Measurements from ENCODE around the gene USP13.

USP13 gene

DNA sequence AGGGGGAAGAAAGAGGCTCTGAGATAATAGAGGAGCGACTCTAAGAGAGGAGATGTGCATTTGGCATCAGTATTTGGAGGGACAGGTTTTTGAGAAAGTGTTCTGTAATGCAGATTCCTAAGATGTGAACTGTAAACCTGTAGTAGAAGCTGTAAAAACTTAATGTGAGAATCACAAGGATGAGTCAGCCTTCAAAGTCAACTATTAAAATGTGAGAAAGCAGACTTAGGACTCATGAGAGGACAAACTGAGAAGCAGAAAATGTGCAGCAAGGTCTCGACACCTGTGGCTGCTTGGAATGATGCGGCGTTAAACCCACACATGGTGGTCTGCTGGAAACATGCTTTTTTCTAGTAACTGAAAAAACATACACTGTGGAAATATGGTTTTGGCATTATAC lies 36.0 kb downstream of the USP13 start:
- Histone ChIP-seq H3K27ac (ENCODE audit: insufficient read depth, low read length, poor library complexity, severe bottlenecking) (no peak overlapping the region), H3K9me3 (ENCODE audit: control insufficient read depth, low read length) (no peaks in the 10 kb centered on the region), H3K36me3 (ENCODE audit: control insufficient read depth, insufficient read depth, low read length) (no peaks in the 10 kb centered on the region), H3K27me3 (replicated peaks; ENCODE audit: control insufficient read depth, insufficient read depth, low read length, poor library complexity, severe bottlenecking) (no peaks in the 10 kb centered on the region), H3K4me3 (ENCODE audit: insufficient read depth, low read depth, low read length, poor library complexity, severe bottlenecking) (no peak overlapping the region), H3K4me1 (ENCODE audit: control insufficient read depth, insufficient read depth, low read length, poor library complexity, severe bottlenecking) (no peaks in the 10 kb centered on the region)
- DNase-seq = no peak

DNA sequence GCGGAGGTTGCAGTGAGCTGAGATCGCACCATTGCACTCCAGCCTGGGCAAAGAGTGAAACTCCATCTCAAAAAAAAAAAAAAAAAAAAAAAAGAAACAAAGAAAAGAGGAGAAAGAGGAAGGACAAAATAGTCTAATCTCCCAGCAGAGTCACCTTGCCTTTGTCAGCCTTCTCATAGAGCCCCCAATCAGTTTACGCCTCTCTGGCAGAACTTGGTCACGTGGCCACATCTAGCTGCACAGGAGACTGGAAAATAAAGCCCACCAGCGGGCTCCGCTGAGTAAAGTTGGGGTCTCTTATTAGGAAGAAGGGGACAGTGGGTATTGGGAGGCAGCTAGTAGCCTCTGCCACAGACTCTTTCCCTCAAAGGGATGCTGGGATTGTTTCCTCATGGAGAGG lies 41.9 kb downstream of the USP13 start:
- no peaks in the 10 kb centered on the region for H3K36me3 ChIP-seq (ENCODE audit: control insufficient read depth, insufficient read depth, low read length)
- DNase-seq = no peak
- no peak overlapping the region for H3K4me3 ChIP-seq (ENCODE audit: insufficient read depth, low read depth, low read length, poor library complexity, severe bottlenecking)
- no peaks in the 10 kb centered on the region for H3K4me1 ChIP-seq (ENCODE audit: control insufficient read depth, insufficient read depth, low read length, poor library complexity, severe bottlenecking)
- H3K9me3 ChIP-seq (ENCODE audit: control insufficient read depth, low read length) = no peaks in the 10 kb centered on the region
- H3K27me3 ChIP-seq (replicated peaks; ENCODE audit: control insufficient read depth, insufficient read depth, low read length, poor library complexity, severe bottlenecking) = no peaks in the 10 kb centered on the region
- no peak overlapping the region for H3K27ac ChIP-seq (ENCODE audit: insufficient read depth, low read length, poor library complexity, severe bottlenecking)

DNA sequence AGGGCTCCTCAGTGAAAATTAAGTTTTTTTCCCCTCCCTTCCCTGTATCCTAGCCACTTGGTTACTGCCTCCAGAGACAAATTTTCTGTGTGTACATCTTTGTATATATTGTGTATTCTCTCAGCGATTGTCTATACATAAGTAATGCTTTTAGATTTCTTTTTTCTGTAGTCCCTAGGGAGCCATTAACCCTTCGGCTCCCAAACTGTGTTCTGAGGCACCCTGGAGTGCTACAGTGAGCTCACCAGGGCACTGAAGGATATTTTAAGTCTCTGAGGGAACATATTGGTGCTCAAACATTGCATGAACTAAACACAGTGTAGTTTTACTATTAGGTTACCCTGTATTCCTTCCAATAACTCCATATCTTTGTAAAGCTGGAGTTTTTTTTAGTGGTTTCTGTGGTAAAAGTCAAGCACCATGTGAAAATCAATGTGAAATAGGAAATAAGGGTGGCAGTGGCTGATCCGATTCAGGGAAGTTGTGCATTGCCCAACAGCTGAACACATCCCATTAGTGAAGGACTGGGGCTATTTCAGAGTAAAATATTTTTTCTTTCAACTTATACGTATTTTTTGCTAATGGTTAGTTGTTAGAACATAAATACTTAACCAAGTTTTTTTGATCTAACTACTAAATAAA lies 43.0 kb downstream of the USP13 start:
- H3K4me3 ChIP-seq (ENCODE audit: insufficient read depth, low read depth, low read length, poor library complexity, severe bottlenecking) = no peak overlapping the region
- H3K4me1 ChIP-seq (ENCODE audit: control insufficient read depth, insufficient read depth, low read length, poor library complexity, severe bottlenecking) = no peaks in the 10 kb centered on the region
- no peak overlapping the region for H3K27ac ChIP-seq (ENCODE audit: insufficient read depth, low read length, poor library complexity, severe bottlenecking)
- H3K36me3 ChIP-seq (ENCODE audit: control insufficient read depth, insufficient read depth, low read length) = peaks cover 1% of the 10 kb centered on the region
- H3K27me3 ChIP-seq (replicated peaks; ENCODE audit: control insufficient read depth, insufficient read depth, low read length, poor library complexity, severe bottlenecking) = no peaks in the 10 kb centered on the region
- no peak for DNase-seq
- no peaks in the 10 kb centered on the region for H3K9me3 ChIP-seq (ENCODE audit: control insufficient read depth, low read length)

DNA sequence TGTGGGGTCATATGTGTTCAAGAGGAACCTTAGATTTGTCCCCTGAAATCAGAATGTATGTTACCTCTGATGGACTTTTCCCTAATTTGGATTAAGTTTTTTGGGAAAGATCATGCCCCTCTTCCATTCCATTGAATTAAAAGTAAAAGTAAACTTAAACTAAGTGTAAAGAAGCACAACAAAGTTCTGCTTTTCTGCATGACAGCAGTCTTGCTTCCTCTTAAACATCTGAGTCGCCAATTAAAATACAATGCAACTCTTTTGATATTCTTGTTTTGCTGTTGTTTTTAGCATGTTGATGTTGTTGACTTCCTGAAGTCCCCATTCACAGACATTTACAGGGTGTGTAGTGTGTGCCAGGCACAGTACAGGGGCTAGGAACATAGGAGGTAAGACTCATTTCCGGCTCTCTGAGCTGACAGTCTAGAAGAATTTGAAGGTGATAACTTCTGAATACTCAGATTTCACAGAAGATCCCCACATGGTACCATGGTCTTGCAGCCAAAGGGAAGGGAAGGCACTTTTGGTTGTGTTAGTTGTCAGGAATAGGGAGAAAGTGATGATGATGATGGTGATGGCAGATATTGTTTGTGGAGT lies 45.0 kb downstream of the USP13 start:
- Histone ChIP-seq H3K27ac (ENCODE audit: insufficient read depth, low read length, poor library complexity, severe bottlenecking) (no peak overlapping the region), H3K4me1 (ENCODE audit: control insufficient read depth, insufficient read depth, low read length, poor library complexity, severe bottlenecking) (no peaks in the 10 kb centered on the region), H3K4me3 (ENCODE audit: insufficient read depth, low read depth, low read length, poor library complexity, severe bottlenecking) (no peak overlapping the region), H3K27me3 (replicated peaks; ENCODE audit: control insufficient read depth, insufficient read depth, low read length, poor library complexity, severe bottlenecking) (no peaks in the 10 kb centered on the region), H3K9me3 (ENCODE audit: control insufficient read depth, low read length) (no peaks in the 10 kb centered on the region), H3K36me3 (ENCODE audit: control insufficient read depth, insufficient read depth, low read length) (peaks cover 6% of the 10 kb centered on the region)
- DNase-seq = no peak

DNA sequence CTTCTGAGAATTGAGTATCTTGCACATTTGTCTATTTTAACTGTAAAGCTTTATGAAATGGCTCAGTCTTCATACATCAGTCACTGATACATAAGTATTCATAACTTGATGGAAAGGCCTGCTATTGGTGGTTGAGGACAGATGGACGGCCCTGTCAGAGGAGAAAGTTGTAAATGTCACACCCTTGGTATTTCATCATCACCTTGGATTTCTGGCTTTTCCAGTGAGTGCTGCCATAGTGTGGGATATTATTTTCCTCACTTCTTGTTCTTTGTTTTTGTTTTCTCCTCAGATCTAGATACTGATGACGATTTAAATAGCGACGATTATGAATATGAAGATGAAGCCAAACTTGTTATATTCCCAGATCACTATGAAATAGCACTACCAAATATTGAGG lies 47.9 kb downstream of the USP13 start:
- DNase-seq = no peak
- Histone ChIP-seq H3K9me3 (ENCODE audit: control insufficient read depth, low read length) (no peaks in the 10 kb centered on the region), H3K4me3 (ENCODE audit: insufficient read depth, low read depth, low read length, poor library complexity, severe bottlenecking) (no peak overlapping the region)

DNA sequence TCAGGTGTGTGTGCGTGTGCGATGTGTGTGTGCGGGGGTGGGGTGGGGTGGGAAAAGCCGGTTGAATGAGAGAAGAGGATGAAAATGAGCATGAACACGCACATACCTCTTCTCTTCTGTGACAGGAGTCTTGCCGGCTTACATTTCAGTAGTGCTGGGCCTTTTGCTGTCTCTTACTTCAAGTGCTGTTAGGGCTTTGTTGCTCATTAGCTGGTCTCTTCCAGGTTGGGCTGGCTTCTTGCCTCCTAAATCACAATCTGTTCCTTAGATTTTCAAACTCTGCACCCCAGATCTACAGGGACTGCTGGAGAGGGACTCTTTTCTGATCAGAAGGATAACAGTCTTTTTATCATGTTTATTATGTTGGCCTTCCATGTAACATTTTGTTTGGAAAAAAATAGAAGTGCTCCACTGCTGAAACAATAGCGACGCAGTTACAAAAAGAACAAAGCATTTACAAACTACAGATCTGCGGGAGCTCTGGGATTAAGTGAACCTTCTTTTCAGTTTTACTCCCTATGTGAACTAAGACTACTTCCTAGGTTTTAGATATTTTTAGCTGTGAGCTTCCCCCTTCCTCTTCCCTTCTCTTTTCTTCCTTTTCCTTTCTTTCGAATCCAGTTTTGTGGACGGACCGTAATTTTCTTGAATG lies 48.5 kb downstream of the USP13 start:
- H3K36me3 ChIP-seq (ENCODE audit: control insufficient read depth, insufficient read depth, low read length) = peaks cover 6% of the 10 kb centered on the region
- no peaks in the 10 kb centered on the region for H3K27me3 ChIP-seq (replicated peaks; ENCODE audit: control insufficient read depth, insufficient read depth, low read length, poor library complexity, severe bottlenecking)
- H3K4me1 ChIP-seq (ENCODE audit: control insufficient read depth, insufficient read depth, low read length, poor library complexity, severe bottlenecking) = no peaks in the 10 kb centered on the region
- H3K9me3 ChIP-seq (ENCODE audit: control insufficient read depth, low read length) = no peaks in the 10 kb centered on the region
- H3K4me3 ChIP-seq (ENCODE audit: insufficient read depth, low read depth, low read length, poor library complexity, severe bottlenecking) = no peak overlapping the region
- no peak for DNase-seq
- no peak overlapping the region for H3K27ac ChIP-seq (ENCODE audit: insufficient read depth, low read length, poor library complexity, severe bottlenecking)

More for the DNA sequence above, 47.9 kb downstream of the USP13 start:
- Histone ChIP-seq H3K36me3 (ENCODE audit: control insufficient read depth, insufficient read depth, low read length) (peaks cover 6% of the 10 kb centered on the region), H3K27ac (ENCODE audit: insufficient read depth, low read length, poor library complexity, severe bottlenecking) (no peak overlapping the region), H3K27me3 (replicated peaks; ENCODE audit: control insufficient read depth, insufficient read depth, low read length, poor library complexity, severe bottlenecking) (no peaks in the 10 kb centered on the region), H3K4me1 (ENCODE audit: control insufficient read depth, insufficient read depth, low read length, poor library complexity, severe bottlenecking) (no peaks in the 10 kb centered on the region)

DNA sequence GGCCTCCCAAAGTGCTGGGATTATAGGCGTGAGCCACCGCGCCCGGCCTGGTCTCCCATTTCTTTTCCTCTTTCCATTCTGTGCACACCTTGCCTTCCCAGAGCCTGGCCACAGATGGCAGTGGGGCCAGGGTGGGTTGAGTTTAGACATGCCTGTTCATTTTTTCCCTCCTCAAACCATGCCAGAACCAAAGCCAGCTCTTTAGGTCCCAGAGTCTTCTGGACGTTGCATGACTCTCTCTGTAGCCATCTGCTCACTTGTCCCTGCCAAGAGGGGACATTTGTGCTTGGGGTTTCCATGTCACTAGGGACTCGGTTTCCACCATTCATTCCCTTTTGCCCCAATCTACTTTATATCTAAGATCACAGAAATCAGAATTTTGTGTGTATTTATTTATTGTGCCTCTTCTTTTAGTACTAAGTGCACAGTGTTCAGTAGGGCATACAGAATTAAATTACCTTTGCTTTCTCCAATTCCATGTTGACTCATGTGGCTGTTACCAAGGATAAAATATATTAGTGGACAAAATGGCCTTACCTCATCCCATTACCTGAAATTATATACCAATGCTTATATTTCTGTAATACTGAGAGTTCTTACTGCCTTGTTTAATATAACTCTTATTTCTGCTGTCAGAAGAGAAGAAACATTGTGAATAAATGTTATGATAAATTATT lies 49.6 kb downstream of the USP13 start:
- H3K4me3 ChIP-seq (ENCODE audit: insufficient read depth, low read depth, low read length, poor library complexity, severe bottlenecking) = no peak overlapping the region
- no peak overlapping the region for H3K27ac ChIP-seq (ENCODE audit: insufficient read depth, low read length, poor library complexity, severe bottlenecking)
- peaks cover 6% of the 10 kb centered on the region for H3K36me3 ChIP-seq (ENCODE audit: control insufficient read depth, insufficient read depth, low read length)
- DNase-seq = no peak
- no peaks in the 10 kb centered on the region for H3K4me1 ChIP-seq (ENCODE audit: control insufficient read depth, insufficient read depth, low read length, poor library complexity, severe bottlenecking)
- H3K27me3 ChIP-seq (replicated peaks; ENCODE audit: control insufficient read depth, insufficient read depth, low read length, poor library complexity, severe bottlenecking) = no peaks in the 10 kb centered on the region
- H3K9me3 ChIP-seq (ENCODE audit: control insufficient read depth, low read length) = no peaks in the 10 kb centered on the region

DNA sequence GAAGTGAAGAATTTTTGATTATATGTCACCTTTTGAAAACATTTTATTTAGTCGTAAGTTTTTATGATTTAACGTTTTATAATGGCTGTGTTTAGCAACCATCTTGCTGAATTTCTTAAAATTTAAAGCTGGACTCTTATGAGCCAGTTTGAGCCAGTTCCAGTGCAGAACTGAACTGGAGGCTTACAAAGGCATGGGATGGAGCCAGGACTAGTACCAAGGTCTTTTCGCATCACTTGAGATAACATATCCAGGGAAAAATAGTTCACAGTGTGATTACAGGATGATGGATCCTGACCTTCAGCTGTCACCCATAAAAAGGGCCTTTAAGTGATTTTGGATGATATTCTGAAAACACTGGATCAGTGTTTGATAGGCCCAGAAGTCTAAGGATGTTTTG lies 51.0 kb downstream of the USP13 start:
- Histone ChIP-seq H3K36me3 (ENCODE audit: control insufficient read depth, insufficient read depth, low read length) (peaks cover 8% of the 10 kb centered on the region), H3K4me1 (ENCODE audit: control insufficient read depth, insufficient read depth, low read length, poor library complexity, severe bottlenecking) (no peaks in the 10 kb centered on the region), H3K27me3 (replicated peaks; ENCODE audit: control insufficient read depth, insufficient read depth, low read length, poor library complexity, severe bottlenecking) (no peaks in the 10 kb centered on the region), H3K4me3 (ENCODE audit: insufficient read depth, low read depth, low read length, poor library complexity, severe bottlenecking) (no peak overlapping the region), H3K9me3 (ENCODE audit: control insufficient read depth, low read length) (no peaks in the 10 kb centered on the region), H3K27ac (ENCODE audit: insufficient read depth, low read length, poor library complexity, severe bottlenecking) (no peak overlapping the region)
- no peak for DNase-seq

DNA sequence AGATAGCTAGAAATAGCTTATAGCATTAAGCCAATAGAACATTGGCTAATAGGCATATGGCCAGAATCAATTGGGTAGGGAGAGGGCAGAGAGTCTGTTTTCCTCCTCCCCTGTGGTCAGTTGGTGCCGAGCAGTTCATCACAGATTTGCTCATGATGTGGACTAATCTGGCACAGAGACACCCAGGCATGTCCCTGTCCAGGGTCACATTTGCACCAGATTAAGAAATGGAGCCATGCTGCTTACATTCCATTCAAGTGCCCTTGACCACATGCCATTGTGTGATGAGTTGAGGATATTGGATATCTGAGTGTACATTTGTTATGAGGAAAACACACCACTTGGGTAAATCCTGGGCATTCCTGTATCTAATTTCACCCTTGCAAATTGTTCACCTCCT lies 53.4 kb downstream of the USP13 start:
- no peaks in the 10 kb centered on the region for H3K27me3 ChIP-seq (replicated peaks; ENCODE audit: control insufficient read depth, insufficient read depth, low read length, poor library complexity, severe bottlenecking)
- no peaks in the 10 kb centered on the region for H3K4me1 ChIP-seq (ENCODE audit: control insufficient read depth, insufficient read depth, low read length, poor library complexity, severe bottlenecking)
- H3K27ac ChIP-seq (ENCODE audit: insufficient read depth, low read length, poor library complexity, severe bottlenecking) = no peak overlapping the region
- H3K9me3 ChIP-seq (ENCODE audit: control insufficient read depth, low read length) = no peaks in the 10 kb centered on the region
- no peak overlapping the region for H3K4me3 ChIP-seq (ENCODE audit: insufficient read depth, low read depth, low read length, poor library complexity, severe bottlenecking)
- peaks cover 9% of the 10 kb centered on the region for H3K36me3 ChIP-seq (ENCODE audit: control insufficient read depth, insufficient read depth, low read length)
- no peak for DNase-seq

DNA sequence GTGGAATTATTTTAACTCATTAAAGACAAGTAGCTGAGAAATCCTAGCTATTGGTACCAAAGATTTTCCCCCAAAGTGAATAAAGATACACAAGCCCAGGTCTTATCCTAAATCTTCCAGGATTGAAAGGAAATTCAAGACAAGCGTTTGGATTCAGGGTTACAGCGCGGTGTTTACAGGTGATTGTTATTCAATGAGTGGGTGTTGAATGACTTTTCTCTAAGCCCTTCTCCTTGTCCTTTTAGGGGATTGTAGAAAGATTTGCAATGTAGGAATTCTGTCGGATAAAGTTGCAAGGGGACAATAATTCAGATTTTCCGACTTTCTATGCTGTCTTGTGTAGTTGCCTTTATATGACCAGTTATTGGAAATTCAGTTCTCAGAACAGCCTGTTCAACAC lies 57.2 kb downstream of the USP13 start:
- Histone ChIP-seq H3K27me3 (replicated peaks; ENCODE audit: control insufficient read depth, insufficient read depth, low read length, poor library complexity, severe bottlenecking) (no peaks in the 10 kb centered on the region), H3K27ac (ENCODE audit: insufficient read depth, low read length, poor library complexity, severe bottlenecking) (no peak overlapping the region), H3K4me3 (ENCODE audit: insufficient read depth, low read depth, low read length, poor library complexity, severe bottlenecking) (no peak overlapping the region), H3K9me3 (ENCODE audit: control insufficient read depth, low read length) (no peaks in the 10 kb centered on the region), H3K36me3 (ENCODE audit: control insufficient read depth, insufficient read depth, low read length) (peaks cover 9% of the 10 kb centered on the region), H3K4me1 (ENCODE audit: control insufficient read depth, insufficient read depth, low read length, poor library complexity, severe bottlenecking) (no peaks in the 10 kb centered on the region)
- DNase-seq = no peak

Measured in effector memory CD4-positive, alpha-beta T cell (primary cell).